ENCODE measurements around the gene CCNB1IP1.

- TF ChIP-seq, protein P1, sequence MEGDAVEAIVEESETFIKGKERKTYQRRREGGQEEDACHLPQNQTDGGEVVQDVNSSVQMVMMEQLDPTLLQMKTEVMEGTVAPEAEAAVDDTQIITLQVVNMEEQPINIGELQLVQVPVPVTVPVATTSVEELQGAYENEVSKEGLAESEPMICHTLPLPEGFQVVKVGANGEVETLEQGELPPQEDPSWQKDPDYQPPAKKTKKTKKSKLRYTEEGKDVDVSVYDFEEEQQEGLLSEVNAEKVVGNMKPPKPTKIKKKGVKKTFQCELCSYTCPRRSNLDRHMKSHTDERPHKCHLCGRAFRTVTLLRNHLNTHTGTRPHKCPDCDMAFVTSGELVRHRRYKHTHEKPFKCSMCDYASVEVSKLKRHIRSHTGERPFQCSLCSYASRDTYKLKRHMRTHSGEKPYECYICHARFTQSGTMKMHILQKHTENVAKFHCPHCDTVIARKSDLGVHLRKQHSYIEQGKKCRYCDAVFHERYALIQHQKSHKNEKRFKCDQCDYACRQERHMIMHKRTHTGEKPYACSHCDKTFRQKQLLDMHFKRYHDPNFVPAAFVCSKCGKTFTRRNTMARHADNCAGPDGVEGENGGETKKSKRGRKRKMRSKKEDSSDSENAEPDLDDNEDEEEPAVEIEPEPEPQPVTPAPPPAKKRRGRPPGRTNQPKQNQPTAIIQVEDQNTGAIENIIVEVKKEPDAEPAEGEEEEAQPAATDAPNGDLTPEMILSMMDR (IDR thresholded peaks at IDR 0.05), result no peak
- TF ChIP-seq POLR2A (IDR thresholded peaks at IDR 0.05), result no peak
Measured at GRCh38 chr14:20302042-20302755, 30.9 kb downstream of the CCNB1IP1 start.

Data from prostate gland (tissue), 2 donors.